Neural progenitor cell (in vitro differentiated cells): ENCODE measurements around the gene CDC42EP5.

Experiments
- EZH2 ChIP-seq: fragments of 200-600 bp; sonication (generic); IDR thresholded peaks from 2 replicates; pipeline ENCODE4 v1.6.1; 2017; ENCODE audit warnings: antibody characterized with exemption, mild to moderate bottlenecking, moderate library complexity
- TF ChIP-seq, protein P1 (sequence below): fragments of 200-600 bp; sonication (generic); IDR thresholded peaks from 2 replicates; pipeline ENCODE4 v1.5.1; 2017; ENCODE audit warnings: antibody characterized with exemption, mild to moderate bottlenecking

DNA sequence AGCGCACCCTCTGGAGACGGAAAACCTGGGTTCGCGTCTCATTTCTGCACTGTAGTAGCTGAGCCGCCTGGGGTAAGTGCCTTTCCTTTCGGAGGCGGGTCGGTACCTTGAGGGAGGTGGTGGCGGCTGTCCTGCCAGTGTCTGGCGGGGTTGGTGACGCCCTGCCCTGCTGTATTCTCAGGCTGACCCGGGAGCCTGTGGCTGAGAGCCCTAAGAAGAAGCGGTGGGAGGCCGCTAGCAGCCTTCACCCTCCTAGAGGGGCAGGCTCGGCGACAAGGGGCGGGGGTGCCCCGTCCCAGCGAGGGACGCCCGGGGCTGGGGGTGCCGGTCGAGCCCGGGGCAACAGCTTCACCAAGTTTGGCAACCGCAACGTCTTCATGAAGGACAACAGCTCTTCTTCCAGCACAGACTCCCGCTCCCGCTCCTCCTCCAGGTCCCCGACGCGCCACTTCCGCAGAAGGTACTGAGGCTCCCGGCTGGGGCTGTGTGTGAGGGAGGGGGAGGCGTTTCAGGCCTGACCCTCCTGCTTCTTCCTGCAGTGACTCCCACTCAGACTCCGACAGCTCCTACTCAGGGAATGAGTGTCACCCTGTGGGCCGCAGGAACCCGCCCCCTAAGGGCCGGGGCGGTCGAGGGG, 17.2 kb downstream of the CDC42EP5 start:
- TF ChIP-seq, protein P1, sequence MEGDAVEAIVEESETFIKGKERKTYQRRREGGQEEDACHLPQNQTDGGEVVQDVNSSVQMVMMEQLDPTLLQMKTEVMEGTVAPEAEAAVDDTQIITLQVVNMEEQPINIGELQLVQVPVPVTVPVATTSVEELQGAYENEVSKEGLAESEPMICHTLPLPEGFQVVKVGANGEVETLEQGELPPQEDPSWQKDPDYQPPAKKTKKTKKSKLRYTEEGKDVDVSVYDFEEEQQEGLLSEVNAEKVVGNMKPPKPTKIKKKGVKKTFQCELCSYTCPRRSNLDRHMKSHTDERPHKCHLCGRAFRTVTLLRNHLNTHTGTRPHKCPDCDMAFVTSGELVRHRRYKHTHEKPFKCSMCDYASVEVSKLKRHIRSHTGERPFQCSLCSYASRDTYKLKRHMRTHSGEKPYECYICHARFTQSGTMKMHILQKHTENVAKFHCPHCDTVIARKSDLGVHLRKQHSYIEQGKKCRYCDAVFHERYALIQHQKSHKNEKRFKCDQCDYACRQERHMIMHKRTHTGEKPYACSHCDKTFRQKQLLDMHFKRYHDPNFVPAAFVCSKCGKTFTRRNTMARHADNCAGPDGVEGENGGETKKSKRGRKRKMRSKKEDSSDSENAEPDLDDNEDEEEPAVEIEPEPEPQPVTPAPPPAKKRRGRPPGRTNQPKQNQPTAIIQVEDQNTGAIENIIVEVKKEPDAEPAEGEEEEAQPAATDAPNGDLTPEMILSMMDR: no peak
- no peak for TF ChIP-seq EZH2
